ENCODE results near the gene AAGAB.

AAGAB gene

GRCh38 chr15:67208396-67208795 lies 46.1 kb downstream of the AAGAB start:
- DNase-seq (ENCODE audit: low spot score): no peak

GRCh38 chr15:67207555-67208207 lies 46.8 kb downstream of the AAGAB start:
- no peak for DNase-seq (ENCODE audit: low spot score)

GRCh38 chr15:67202991-67203390 lies 51.5 kb downstream of the AAGAB start:
- no peak for DNase-seq (ENCODE audit: low spot score)

GRCh38 chr15:67202091-67202490 lies 52.4 kb downstream of the AAGAB start:
- DNase-seq (ENCODE audit: low spot score): no peak

- no peak for DNase-seq (ENCODE audit: low spot score)
Observed at GRCh38 chr15:67201136-67201535, 53.3 kb downstream of the AAGAB start.

GRCh38 chr15:67199881-67200763 lies 54.3 kb downstream of the AAGAB start:
- DNase-seq (ENCODE audit: low spot score): no peak

GRCh38 chr15:67199391-67199790 lies 55.1 kb downstream of the AAGAB start:
- no peak for DNase-seq (ENCODE audit: low spot score)

- DNase-seq (ENCODE audit: low spot score): no peak
Observed at GRCh38 chr15:67198157-67198754, 56.2 kb downstream of the AAGAB start.

- DNase-seq (ENCODE audit: low spot score): no peak
Observed at GRCh38 chr15:67197364-67197695, 57.1 kb downstream of the AAGAB start.

GRCh38 chr15:67196672-67197363 lies 57.6 kb downstream of the AAGAB start:
- DNase-seq (ENCODE audit: low spot score): peak; percentile 88

- DNase-seq (ENCODE audit: low spot score): no peak
Observed at GRCh38 chr15:67196222-67196621, 58.2 kb downstream of the AAGAB start.

- no peak for DNase-seq (ENCODE audit: low spot score)
Observed at GRCh38 chr15:67195305-67195704, 59.2 kb downstream of the AAGAB start.

- DNase-seq (ENCODE audit: low spot score): no peak
Observed at GRCh38 chr15:67194171-67195114, 60.0 kb downstream of the AAGAB start.

GRCh38 chr15:67193223-67193990 lies 61.1 kb downstream of the AAGAB start:
- no peak for DNase-seq (ENCODE audit: low spot score)

GRCh38 chr15:67192185-67192820 lies 62.2 kb downstream of the AAGAB start:
- no peak for DNase-seq (ENCODE audit: low spot score)

- DNase-seq (ENCODE audit: low spot score): no peak
Observed at GRCh38 chr15:67190813-67191212, 63.6 kb downstream of the AAGAB start.

GRCh38 chr15:67190326-67190725 lies 64.1 kb downstream of the AAGAB start:
- DNase-seq (ENCODE audit: low spot score): no peak

- peak; percentile 52 for DNase-seq (ENCODE audit: low spot score)
Observed at GRCh38 chr15:67189326-67190051, 65.0 kb downstream of the AAGAB start.

- peak; percentile 71 for DNase-seq (ENCODE audit: low spot score)
Observed at GRCh38 chr15:67188551-67189218, 65.8 kb downstream of the AAGAB start.

Data from AG20443 (cell line).